Measurements from ENCODE around the gene HNF4A.
"Not testable (repeated sequence)": the region's sequence is repeated elsewhere in the genome, so short reads cannot be mapped to it uniquely, and the experiment has no call there.

The HNF4A gene

DNA sequence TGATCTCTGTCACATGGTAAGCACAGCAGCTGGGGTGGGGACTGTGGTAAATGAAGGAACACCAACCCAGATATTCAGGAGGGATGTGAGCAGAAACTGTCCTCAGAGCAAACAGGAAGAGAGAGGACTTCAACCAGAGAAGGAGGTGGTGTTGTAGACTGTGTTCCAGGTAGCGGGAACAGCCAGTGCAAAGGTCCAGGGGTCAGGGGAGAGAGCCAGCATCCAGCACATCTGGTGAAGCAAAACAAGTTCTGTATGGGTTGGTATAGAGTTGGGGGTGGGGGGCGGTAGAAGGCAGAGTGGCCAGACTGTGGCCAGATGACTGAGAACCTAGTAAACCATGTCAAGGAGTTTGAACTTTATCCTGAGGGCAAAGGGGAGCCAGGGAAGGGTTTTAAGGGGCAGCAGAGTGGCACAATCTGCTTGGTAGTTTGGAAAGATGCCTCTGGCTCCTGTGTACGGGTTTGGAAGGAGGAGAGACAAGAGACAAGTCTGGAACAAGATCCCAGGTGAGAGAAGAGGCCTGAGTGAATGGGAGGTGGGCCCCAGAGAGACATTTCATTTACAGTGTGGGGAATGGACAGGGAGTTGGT lies 92.4 kb downstream of the HNF4A start:
- no peak for DNase-seq

DNA sequence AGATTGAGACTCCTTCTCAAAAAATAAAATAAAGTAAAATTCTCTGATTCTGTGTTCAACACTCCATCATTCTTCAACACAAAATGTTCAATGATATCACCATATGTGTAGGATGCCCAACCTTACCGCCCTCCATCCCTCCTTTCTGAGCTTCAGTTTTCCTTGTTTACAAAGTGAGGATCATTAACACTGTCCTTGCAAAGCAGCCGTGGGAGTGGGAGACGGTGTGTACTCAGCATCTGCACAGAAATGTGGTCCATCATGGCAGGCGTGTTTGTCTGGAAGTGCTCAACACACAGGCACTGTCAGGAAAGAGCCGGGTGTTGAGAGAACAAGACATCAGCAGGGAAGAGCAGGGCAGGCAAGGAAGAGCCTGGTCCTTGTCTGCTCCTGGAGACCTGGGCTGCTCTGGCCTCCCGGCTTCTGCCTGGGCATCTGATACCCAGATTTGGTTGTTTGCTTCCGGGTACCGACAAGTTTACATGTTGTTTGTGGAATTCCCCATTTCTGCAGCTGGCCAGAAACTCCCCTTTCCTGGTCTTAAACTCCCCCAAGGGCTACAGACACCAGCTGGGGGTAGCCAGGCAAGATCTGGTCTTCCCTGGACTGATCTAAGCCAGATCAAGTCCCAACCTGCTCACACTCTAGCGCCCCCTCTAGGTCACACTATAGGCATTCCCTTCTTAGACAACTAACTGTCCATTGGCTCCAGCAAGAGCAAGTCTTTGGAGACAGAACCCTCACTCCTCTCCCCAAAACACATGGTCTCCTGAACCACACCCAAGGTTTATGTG lies 93.5 kb downstream of the HNF4A start:
- DNase-seq: no peak

DNA sequence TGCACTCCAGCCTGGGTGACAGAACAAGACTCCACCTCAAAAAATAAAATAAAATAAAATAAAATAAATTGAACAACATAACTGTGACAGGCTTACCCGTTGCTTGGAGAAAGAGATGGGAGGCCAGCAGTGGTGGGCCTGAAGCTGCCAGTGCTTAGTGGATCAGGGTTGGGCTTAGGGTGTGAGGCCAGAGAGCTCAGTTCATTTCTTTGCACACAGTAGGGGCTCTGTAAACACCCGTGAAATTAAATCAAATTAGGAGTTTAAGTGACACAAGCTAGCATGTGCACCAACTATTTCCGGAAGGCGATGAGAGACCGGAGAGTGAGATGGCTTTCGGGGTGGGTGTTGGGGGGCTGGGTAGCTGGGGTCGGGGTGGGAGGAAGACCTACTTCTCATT lies 94.4 kb downstream of the HNF4A start:
- DNase-seq: no peak

DNA sequence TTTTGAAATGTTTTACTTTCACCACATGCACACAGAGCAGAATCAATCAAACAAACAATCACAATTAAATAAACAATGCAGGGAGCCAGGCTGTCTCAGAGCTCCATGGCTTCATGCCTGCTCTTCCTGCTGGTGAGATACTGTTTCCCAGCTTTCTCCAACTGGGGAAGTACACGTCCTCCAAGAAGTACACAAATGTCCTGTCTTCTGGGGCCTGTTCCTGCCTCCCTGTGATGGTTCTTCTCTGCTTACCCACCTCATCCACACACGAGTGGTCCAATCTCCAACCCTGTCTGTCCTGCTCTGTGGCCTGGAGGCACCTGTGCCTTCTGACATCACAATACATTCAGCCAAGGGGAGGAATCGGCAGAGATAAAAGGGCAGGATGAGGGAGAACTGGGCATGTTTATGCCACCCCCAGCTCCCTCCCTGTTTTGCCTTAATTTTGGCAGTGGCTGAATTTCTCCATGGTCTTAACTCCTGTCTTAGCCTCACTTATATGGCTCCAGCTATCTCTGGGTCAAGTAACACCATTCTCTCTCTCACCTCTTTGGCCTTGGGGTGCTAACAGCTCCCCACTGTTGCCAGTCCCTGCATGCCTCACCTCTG lies 94.9 kb downstream of the HNF4A start:
- DNase-seq: no peak

DNA sequence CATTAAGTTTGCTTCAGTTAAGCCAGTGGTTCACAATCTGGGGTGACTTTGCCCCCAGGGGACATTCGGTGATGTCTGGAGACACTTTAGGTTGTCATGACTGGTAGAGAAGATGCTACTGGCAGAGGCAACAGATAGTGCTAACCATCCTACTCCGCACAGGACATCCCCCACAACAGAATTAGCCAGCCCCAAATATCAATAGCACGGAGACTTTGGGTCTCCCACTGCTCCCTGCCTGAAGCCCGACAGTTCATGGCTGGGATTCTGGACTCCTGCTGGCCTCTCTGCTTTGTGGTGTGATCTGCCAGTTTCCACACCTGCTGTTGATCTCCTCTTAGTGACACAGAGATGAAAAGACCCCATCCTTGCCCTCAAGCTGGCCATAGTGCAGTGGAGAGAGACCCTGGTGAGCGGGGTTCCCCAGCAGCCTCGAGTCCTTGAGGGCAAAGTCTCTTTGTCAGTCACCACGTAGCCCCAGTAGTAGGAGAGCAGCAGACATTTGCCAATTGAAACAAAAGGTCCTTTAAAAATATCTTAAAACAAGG lies 95.5 kb downstream of the HNF4A start:
- DNase-seq: no peak

DNA sequence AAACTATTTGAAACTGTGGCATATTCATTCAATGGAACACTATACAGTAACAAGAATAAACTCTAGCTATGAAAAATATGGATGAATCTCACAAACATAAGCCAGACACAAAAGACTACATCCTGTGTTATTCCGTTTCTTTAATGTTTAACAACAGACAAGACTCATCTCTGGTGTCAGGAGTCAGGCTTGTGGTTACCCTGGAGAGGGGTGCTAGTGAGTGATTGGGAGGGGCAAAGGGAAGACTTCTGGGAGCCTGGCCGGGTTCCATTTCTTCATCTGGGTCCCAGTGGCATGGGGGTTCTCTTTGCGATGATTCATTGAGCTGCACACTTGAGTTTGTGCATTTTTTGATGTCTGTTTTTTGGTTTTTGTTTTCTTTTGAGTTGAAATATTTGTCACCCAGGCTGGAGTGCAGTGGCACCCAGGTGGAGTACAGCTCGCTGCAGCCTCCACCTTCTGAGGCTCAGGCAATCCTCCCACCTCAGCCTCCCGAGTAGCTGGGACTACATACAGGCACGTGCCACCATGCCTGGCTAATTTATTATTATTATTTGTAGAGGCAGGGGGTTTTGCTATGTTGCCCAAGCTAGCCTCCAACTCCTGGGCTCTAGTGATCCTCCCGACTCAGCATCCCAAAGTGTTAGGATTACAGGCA lies 98.9 kb downstream of the HNF4A start:
- DNase-seq: no peak

DNA sequence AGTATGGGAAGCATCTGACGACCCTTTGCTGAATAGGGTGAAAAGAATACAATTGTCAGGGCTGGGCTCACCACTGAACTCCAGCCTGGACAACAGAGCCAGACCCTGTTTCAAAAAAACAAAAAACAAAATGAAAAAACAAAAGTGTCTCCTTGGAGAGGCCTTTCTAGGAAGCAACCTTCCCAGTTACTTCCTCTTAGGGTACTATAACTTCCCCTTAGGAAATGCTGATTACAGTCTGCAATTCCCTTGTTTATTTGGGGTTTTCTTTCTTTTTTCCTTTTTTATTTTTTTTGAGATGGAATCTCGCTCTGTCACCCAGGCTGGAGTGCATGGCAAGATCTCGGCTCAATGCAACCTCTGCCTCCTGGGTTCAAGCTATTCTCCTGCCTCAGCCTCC lies 99.6 kb downstream of the HNF4A start:
- no peak for DNase-seq

DNA sequence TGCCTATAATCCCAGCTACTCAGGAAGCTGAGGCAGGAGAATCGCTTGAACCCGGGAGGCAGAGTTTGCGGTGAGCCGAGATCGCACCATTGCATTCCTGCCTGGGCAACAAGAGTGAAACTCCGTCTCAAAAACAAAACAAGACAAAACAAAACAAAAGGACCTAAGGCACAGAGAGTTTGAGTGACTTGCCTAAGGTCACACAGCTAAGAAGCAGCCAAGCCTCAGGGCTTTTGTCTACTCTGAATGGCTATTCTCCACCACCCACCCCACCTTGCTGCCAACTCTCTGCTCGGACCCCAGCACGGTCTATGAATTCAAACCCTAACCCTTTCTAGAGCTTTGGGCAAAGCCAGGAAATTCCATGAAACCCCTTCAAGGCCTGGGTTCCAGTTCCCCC lies 101.1 kb downstream of the HNF4A start:
- no peak for DNase-seq

DNA sequence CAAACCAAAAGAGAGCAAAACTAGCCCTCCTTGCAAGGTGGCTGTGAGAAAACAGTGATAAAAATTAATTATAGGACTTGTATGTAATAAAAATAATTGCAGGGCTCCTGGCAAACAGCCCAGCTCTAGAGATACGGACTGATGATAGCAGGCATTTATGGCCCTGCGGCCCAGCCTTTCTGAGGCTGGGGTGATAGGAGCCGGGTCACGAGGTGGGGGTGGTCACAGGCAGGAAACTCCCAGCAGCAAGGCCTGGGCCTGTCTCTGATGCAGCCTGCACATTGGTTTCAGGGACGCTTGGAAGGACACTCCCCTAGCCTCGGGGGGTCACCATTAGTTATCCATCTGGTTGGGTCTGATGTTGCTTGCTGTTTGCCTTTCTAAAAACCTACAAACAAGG lies 101.5 kb downstream of the HNF4A start:
- peak; percentile 15 for DNase-seq

DNA sequence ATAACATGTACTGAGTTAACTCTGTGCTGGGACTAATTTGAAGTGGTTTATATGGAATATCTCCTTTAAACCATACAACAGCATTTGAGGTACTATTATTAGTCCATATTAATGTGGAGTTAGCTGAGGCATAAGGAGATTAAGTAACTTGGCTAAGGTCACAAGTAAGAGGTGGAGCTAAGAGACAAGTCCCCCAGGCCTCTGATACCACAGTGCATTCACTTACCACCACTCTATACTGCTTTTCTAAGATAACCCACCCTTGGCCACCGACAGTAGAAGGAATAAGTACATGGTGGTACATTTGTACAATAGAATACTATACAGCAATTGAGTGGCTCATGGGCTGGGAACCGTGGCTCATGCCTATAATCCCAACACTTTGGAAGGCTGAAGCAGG lies 103.8 kb downstream of the HNF4A start:
- no peak for DNase-seq

DNA sequence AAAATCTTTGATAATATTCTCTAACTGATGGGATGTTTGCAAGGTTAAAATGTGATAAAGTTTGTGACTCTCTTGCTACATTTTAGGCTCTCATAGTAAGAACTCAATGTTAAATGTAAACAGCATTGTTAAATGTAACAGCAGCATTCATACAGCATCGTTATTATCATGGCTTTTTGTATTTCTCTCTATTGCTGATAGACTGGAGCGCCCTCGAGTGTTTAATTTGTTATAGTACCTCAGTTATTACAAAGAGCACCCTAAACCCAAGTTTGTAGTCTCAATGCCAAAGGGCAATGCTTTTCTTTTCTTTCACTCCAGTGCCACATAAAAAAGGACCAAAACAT lies 105.3 kb downstream of the HNF4A start:
- DNase-seq: peak; percentile 49

DNA sequence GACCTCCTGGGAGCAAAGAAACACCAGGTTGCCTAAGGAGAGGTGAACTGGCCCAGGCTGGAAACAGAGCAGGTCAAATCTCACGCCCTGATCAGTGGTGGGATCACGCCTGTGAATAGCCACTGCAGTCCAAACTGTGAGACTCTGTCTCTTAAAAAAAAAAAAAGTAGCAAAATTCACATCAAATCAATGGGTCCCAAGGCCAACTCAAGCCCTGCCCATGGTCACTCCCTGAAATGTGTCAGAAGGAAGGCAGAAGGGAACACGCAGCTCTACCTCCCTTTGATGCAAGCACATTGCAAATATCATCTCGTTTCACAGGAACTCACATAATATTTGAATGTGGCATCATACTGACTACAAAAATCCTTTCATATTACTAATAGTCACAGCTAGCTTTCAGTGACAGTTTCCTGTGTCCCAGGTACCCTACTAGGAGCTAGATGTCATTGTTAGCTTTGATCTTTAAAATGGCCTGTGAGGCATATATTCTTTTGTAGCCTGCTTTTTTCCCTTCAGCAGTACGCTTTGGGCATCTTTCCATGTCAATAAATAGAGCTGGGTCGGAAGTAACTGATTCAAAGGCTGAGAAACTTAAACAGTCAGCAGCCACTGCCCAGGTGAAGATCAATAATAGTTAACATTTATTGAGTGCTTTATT lies 105.8 kb downstream of the HNF4A start:
- DNase-seq: no peak

DNA sequence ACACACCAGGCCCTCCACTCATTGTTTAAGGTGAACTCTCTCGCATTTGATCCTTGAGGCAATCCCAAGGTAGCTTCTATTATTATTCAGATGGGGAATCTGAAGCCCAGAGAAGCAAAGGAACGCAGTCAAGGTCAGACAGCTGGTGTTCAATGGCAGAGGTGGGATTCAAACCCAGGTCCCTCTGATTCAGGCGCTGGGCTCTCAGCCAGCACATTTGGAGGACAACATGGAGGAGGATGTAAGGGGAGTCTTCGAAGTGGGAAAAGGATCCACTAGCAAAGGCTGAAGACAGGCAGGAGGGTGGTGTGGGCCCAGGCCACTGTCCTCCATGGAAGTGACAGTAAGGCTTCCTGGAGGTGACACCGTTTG lies 106.3 kb downstream of the HNF4A start:
- DNase-seq: no peak

DNA sequence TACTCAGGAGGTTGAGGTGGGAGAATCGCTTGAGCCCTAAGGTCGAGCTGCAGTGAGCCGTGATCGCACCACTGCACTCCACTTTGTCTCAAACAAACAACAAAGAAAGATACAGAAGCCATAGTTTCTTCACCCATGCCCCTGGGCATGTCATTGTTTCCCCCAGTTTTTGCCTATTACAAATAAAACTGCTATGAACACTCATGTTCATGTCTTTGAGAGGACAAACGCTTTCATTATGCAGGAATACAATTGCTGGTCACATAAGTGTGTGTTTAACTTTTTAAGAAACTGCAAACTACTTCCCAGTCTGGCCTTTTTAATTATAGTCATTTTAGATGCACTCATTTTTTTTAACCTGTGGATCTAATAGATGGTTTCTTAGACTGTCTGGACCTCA lies 108.0 kb downstream of the HNF4A start:
- peak; percentile 21 for DNase-seq

DNA sequence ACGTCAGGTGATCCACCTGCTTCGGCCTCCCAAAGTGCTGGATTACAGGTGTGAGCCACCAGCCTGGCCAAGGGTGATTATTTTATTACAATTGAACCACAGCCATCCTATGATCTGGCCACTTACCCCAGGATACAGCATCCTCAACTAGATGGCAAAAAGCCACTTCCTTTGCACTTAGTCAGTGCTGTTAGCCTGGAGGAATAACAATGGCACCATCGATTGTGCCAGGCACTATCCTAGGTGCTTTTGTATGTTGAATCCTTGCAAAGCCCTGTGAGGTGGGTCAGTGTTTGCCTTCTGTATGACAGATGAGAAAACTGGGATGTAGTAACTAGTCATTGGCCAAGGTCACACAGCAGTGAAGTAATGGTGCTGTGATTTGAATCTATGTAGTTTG lies 109.0 kb downstream of the HNF4A start:
- no peak for DNase-seq

DNA sequence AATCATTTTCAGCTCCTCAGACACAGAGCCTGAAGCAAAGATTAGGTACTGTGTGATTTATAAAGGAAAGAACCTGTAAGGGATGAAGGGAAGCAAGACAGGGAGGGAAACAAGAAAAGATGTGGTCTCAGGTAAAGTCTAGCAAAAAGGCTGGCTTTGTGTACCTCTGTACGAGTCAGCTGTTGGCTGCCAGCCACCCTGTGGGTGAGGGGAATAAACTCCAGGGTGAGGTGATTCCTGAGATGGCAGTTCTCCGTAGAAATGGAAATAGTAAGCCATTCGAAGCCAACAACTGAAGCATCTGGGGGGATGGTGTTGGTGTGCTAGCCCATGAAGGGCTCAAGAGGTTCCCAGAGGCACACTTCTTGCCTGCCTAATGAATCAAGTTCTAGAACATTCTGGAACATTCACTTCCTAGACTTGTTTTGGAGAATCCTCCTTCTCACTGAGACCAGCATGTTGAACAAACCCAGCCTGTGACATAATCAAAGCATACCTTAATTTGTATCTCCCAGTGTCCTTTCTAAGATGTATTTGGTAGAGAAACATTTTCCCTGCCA lies 109.6 kb downstream of the HNF4A start:
- no peak for DNase-seq

DNA sequence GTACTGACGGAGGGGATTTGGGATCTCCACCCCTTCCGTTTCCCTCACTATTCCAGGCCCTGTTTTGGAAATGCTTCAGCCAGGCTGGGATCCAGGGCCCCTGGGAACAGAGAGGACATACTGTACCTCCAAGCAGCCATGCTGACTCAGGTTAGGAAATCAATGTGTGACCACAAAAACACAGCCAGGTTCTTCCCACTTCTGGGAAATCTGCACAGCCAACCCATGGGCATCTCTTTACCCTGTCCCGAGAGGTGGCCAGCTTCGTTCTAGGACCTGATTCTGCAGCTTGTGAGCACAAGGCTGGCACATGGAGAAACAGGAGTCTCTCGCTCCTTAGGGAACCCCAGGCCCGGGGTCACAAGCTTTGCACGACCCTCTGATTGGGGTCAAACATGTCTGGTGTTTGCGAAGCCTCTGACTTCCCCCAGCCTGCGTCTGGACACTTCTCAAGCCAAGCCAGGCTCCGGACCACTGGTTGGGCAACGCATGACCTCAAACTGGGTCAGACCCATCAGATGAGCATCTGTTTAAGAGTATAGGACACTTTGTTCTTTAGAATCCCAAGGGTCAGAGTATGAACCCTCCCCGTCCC lies 111.9 kb downstream of the HNF4A start:
- DNase-seq: no peak

DNA sequence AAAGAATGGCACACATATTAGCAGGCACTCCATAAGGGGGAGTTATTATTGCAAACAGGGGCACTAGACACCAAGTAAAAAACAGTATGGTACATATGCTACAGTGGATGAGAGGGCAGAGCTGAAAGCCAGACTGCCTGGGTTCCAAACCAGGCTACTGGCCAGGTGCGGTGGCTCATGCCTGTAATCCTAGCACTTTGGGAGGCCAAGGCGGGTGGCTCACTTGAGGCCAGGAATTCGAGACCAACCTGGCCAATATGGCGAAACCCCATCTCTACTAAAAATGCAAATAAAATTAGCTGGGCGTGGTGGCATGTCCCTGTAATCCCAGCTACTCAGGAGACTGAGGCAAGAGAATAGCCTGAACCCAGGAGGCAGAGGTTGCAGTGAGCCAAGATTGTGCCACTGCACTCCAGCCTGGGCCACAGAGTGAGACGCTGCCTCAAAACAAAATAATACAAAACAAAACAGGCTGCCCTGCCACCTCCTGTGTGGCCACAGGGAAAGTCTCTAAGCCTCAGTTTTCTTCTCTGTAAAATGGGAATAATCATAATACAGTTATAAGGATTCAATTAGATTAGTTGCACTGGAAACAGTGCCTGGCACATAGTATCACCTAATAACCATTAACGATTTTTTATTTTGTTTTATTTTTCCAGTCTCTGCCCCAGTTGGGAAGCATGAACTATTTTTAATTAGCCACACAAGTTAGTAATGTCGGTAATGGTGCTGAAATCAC lies 112.7 kb downstream of the HNF4A start:
- DNase-seq: no peak

DNA sequence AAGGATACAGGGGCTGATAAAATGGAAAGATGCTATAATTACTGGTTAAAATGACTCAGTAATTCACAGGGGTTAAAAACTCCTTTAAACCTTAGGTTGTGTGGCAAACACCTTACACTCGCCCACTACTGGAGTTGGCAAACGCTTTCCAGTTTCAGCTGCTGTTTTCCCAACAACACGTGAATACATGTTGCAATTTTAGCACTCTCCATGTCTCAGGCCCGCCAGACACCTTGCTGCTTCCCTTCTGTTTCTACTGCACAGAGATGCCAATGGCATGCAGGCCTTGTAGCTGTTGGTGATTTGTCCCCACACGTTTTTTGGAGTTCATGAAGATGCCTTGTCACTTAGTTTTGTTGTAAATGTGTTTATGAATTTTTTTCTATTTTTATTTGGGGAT lies 114.8 kb downstream of the HNF4A start:
- DNase-seq: no peak

DNA sequence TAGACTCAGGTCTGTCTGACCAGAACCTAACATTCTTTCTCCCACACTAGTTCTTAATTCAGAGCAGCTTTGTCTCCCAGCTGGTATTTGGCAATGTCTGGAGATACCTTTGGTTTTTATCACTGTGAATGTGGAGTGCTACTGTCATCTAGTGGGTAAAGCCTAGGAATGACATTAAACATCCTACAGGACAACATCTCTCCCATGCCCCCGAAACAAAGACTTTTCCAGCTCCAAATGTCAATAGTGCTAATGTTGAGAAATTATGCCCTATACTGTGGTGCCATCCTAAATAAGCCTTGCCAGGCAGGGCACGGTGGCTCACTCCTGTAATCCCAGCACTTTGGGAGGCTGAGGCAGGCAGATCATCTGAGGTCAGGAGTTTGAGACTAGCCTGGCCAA lies 116.0 kb downstream of the HNF4A start:
- DNase-seq: peak; percentile 9

DNA sequence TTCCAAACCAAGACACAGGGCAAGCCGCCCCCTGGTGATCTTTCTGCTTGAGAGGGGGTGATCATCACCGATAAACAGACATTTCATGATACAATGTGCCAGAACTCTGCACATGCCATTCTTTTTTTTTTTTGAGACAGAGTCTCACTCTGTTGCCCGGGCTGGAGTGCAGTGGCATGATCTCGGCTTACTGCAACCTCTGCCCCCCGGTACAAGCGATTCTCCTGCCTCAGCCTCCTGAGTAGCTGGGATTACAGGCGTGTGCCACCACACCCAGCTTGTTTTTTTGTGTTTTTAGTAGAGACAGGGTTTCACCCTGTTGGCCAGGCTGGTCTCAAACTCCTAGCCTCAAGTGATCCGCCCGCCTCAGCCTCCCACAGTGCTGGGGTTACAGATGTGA lies 116.8 kb downstream of the HNF4A start:
- DNase-seq: not testable (repeated sequence)

DNA sequence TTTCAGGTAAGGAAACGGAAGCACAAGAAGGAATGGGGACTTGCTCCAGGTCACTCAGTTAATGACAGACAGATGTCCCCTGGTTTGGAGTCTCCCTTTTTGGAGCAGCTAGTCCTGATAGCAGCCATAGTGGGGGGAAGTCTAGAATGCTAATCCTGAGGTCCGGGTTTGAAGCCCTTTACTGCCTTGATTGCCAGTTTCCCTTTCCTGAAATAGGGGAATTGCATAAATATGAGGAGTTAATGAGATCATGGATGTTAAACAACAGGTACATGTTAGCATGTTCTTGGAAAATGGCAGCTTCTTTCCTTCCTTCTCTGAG lies 119.8 kb downstream of the HNF4A start:
- no peak for DNase-seq

Data from NCI-H2227 treated with DMSO at 0.1 percent for 48 hours (cell line).